Measurements from ENCODE around the gene TCTN3.

DNA sequence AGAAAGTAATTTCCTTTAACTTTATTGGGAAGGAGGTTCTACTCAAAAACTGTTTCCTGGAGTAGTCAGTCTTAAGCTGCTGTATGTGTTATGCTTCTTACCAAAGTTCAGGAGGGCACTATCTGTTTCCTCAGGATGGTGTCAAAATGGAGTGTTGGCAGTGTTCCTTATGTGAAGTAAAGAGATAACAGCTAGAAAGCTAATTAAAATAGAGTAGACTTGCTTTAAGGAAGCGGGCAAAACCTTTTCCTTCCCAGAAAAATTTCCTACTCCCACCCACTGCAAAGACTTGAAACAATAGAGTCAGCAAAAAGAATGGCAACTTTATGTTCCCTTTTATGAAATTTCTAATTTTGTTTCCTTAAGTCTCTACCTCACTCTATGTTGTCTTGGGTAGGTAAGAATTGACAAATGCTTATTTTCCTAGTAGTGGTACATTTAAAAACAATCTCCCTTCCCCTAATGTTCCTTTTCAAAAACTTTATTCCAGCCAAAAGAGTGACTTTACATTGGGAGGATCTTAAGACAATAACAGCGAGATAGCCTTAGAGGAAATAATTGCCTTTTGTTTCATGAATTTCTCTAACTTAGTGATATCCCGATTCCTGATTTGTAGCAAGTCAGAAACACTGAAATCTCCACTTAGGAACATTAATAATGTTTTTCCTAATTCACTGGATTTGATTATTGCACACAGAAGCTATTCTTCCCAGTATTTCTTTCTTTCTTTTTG, 35.8 kb upstream of the TCTN3 start:
- TF ChIP-seq, protein P1, sequence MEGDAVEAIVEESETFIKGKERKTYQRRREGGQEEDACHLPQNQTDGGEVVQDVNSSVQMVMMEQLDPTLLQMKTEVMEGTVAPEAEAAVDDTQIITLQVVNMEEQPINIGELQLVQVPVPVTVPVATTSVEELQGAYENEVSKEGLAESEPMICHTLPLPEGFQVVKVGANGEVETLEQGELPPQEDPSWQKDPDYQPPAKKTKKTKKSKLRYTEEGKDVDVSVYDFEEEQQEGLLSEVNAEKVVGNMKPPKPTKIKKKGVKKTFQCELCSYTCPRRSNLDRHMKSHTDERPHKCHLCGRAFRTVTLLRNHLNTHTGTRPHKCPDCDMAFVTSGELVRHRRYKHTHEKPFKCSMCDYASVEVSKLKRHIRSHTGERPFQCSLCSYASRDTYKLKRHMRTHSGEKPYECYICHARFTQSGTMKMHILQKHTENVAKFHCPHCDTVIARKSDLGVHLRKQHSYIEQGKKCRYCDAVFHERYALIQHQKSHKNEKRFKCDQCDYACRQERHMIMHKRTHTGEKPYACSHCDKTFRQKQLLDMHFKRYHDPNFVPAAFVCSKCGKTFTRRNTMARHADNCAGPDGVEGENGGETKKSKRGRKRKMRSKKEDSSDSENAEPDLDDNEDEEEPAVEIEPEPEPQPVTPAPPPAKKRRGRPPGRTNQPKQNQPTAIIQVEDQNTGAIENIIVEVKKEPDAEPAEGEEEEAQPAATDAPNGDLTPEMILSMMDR (tag by site-specific recombination; IDR thresholded peaks at IDR 0.05): no peak
- no peak for TF ChIP-seq ZNF768 (tag by site-specific recombination; IDR thresholded peaks at IDR 0.05)
- no peak for TF ChIP-seq ZNF138 (tag by site-specific recombination; IDR thresholded peaks at IDR 0.05; ENCODE audit: borderline replicate concordance)
- TF ChIP-seq, protein P2, sequence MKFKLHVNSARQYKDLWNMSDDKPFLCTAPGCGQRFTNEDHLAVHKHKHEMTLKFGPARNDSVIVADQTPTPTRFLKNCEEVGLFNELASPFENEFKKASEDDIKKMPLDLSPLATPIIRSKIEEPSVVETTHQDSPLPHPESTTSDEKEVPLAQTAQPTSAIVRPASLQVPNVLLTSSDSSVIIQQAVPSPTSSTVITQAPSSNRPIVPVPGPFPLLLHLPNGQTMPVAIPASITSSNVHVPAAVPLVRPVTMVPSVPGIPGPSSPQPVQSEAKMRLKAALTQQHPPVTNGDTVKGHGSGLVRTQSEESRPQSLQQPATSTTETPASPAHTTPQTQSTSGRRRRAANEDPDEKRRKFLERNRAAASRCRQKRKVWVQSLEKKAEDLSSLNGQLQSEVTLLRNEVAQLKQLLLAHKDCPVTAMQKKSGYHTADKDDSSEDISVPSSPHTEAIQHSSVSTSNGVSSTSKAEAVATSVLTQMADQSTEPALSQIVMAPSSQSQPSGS (tag by site-specific recombination; IDR thresholded peaks at IDR 0.05; ENCODE audit: low read depth): no peak
- TF ChIP-seq, protein P3, sequence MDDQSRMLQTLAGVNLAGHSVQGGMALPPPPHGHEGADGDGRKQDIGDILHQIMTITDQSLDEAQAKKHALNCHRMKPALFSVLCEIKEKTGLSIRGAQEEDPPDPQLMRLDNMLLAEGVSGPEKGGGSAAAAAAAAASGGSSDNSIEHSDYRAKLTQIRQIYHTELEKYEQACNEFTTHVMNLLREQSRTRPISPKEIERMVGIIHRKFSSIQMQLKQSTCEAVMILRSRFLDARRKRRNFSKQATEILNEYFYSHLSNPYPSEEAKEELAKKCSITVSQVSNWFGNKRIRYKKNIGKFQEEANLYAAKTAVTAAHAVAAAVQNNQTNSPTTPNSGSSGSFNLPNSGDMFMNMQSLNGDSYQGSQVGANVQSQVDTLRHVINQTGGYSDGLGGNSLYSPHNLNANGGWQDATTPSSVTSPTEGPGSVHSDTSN (CRISPR knock-in tag; IDR thresholded peaks at IDR 0.05): no peak

Data from HEK293 (cell line).